Ascending aorta (tissue), 2 donors: Measurements from ENCODE around the gene ARHGAP10. TPM values are rescaled to one million over a fixed set of nuclear protein-coding genes. Genes with fewer than 3 reads are reported as not detected.

Experiments used
- DNase-seq, 2 donors: peaks; one replicate each; pipeline ENCODE4 v3.0.0-alpha.2; 2019; ENCODE audit warnings: low spot score in 2 of 2
- H3K27ac ChIP-seq, 2 donors: fragments of 200-600 bp; sonication (generic); one replicate each; pipeline ENCODE4 v1.5.1; 2016 to 2017; ENCODE audit warnings: mild to moderate bottlenecking in 1 of 2
- H3K27me3 ChIP-seq: fragments of 200-600 bp; sonication (generic); one replicate; pipeline ENCODE4 v1.5.1; 2017
- H3K36me3 ChIP-seq, 2 donors: fragments of 200-600 bp; sonication (generic); one replicate each; pipeline ENCODE4 v1.5.1; 2016
- H3K4me1 ChIP-seq, 2 donors: fragments of 200-600 bp; sonication (generic); one replicate each; pipeline ENCODE4 v1.5.1; 2016 to 2017; ENCODE audit warnings: mild to moderate bottlenecking in 1 of 2
- H3K4me3 ChIP-seq, 2 donors: fragments of 200-600 bp; sonication (generic); one replicate each; pipeline ENCODE4 v1.5.1; 2016 to 2017; ENCODE audit warnings: mild to moderate bottlenecking in 1 of 2
- H3K9me3 ChIP-seq, 2 donors: fragments of 200-600 bp; sonication (generic); one replicate each; pipeline ENCODE4 v1.5.1; 2016
- CTCF ChIP-seq, 3 experiments: fragments of 200-600 bp in 2 of 3; fragments of 450-650 bp in 1 of 3; sonication (generic) in 2 of 3; IDR thresholded peaks; one replicate each; pipeline ENCODE4 v1.5.1; 2016 to 2019; ENCODE audit warnings: antibody characterized with exemption in 3 of 3, mild to moderate bottlenecking in 1 of 3, moderate library complexity in 1 of 3
- intact Hi-C: fragments of 100-400 bp; cut with DNase I; formaldehyde crosslinking; loops from one replicate; pipeline ENCODE4 v1.15.1; 2023
- total RNA-seq: library from RNA; depleted of rRNA; stranded (reverse); fragments of >200 nt; gene quantifications from one replicate; pipeline ENCODE4 v1.1.0, GENCODE V29; 2016

The ARHGAP10 gene
- total RNA-seq, 1 donor from 2014 or later, result 77.3 TPM

GRCh38 chr4:147782087-147782781, 50.3 kb downstream of the ARHGAP10 start:
- Histone ChIP-seq H3K27me3 (no peaks in the 10 kb centered on the region), H3K36me3 (no peaks in the 10 kb centered on the region), H3K27ac (peak overlapping the region; percentile 21 to 27), H3K4me1 (peaks cover 0 to 46% of the 10 kb centered on the region in 2 donors), H3K9me3 (no peaks in the 10 kb centered on the region), H3K4me3 (no peak overlapping the region)
- no peak for DNase-seq
- intact Hi-C loops, result no loop called here
- no peak for TF ChIP-seq CTCF (IDR thresholded peaks at IDR 0.05)

GRCh38 chr4:147785129-147785528, 53.2 kb downstream of the ARHGAP10 start:
- no peak for DNase-seq
- intact Hi-C loops, result loop anchor here (5.0 kb wide), 1 partner anchor 53 kb away; the partner anchor contains the start of gene ARHGAP10
- H3K36me3 ChIP-seq, result no peaks in the 10 kb centered on the region
- no peak for TF ChIP-seq CTCF (IDR thresholded peaks at IDR 0.05)
- H3K27ac ChIP-seq, result peak overlapping the region in 1 of 2 donors; percentile 25
- H3K9me3 ChIP-seq, result no peaks in the 10 kb centered on the region
- H3K4me1 ChIP-seq, result peaks cover 0 to 39% of the 10 kb centered on the region in 2 donors
- H3K27me3 ChIP-seq, result no peaks in the 10 kb centered on the region
- no peak overlapping the region for H3K4me3 ChIP-seq

GRCh38 chr4:147786031-147786430, 54.1 kb downstream of the ARHGAP10 start:
- no peaks in the 10 kb centered on the region for H3K27me3 ChIP-seq
- H3K4me1 ChIP-seq, result peaks cover 0 to 38% of the 10 kb centered on the region in 2 donors
- H3K4me3 ChIP-seq, result no peak overlapping the region
- H3K36me3 ChIP-seq, result no peaks in the 10 kb centered on the region
- no peak for DNase-seq
- H3K9me3 ChIP-seq, result no peaks in the 10 kb centered on the region
- intact Hi-C loops, result loop anchor here (5.0 kb wide), 1 partner anchor 54 kb away; the partner anchor contains the start of gene ARHGAP10
- no peak overlapping the region for H3K27ac ChIP-seq
- no peak for TF ChIP-seq CTCF (IDR thresholded peaks at IDR 0.05)

- Histone ChIP-seq H3K36me3 (no peaks in the 10 kb centered on the region), H3K27ac (no peak overlapping the region), H3K27me3 (no peaks in the 10 kb centered on the region), H3K4me3 (no peak overlapping the region), H3K4me1 (peaks cover 0 to 38% of the 10 kb centered on the region in 2 donors), H3K9me3 (no peaks in the 10 kb centered on the region)
- no peak for DNase-seq
- intact Hi-C loops, result loop anchor here (5.0 kb wide), 1 partner anchor 54 kb away; the partner anchor contains the start of gene ARHGAP10
- TF ChIP-seq CTCF (IDR thresholded peaks at IDR 0.05), result no peak
Measured at GRCh38 chr4:147786531-147786930, 54.6 kb downstream of the ARHGAP10 start.

GRCh38 chr4:147787204-147787603, 55.3 kb downstream of the ARHGAP10 start:
- H3K9me3 ChIP-seq, result no peaks in the 10 kb centered on the region
- no peak for TF ChIP-seq CTCF (IDR thresholded peaks at IDR 0.05)
- DNase-seq, result no peak
- H3K4me1 ChIP-seq, result peaks cover 0 to 40% of the 10 kb centered on the region in 2 donors
- H3K4me3 ChIP-seq, result no peak overlapping the region
- intact Hi-C loops, result loop anchor here (5.0 kb wide), 1 partner anchor 55 kb away; the partner anchor contains the start of gene ARHGAP10
- no peaks in the 10 kb centered on the region for H3K36me3 ChIP-seq
- H3K27me3 ChIP-seq, result no peaks in the 10 kb centered on the region
- no peak overlapping the region for H3K27ac ChIP-seq
